Mesenchymal stem cell (in vitro differentiated cells and primary cell): ENCODE data around the gene PLA2G1B. TPM values are rescaled to one million over a fixed set of nuclear protein-coding genes. Genes with fewer than 3 reads are reported as not detected.

Experiments
- DNase-seq: peaks from one replicate; pipeline ENCODE4 v3.0.0-alpha.2; 2013
- H2AFZ ChIP-seq: one replicate; pipeline ENCODE4 v1.6.1; 2013; ENCODE audit warnings: low read depth, mild to moderate bottlenecking, control low read depth, inconsistent platforms, low read length, moderate library complexity
- H2AK5ac ChIP-seq: 2 replicates; pipeline ENCODE4 v1.6.1; 2013; ENCODE audit warnings: low read length, moderate library complexity, mild to moderate bottlenecking, inconsistent platforms; ENCODE audit not compliant: severe bottlenecking
- H2BK120ac ChIP-seq: one replicate; pipeline ENCODE4 v1.6.1; 2013; ENCODE audit warnings: low read depth, mild to moderate bottlenecking, inconsistent platforms, low read length, moderate library complexity
- H2BK12ac ChIP-seq, 2 experiments: one replicate each; pipeline ENCODE4 v1.6.1; 2013; ENCODE audit warnings: inconsistent platforms in 2 of 2, low read length in 2 of 2, mild to moderate bottlenecking in 2 of 2, moderate library complexity in 2 of 2, control low read depth in 1 of 2
- H2BK15ac ChIP-seq: one replicate; pipeline ENCODE4 v1.6.1; 2013; ENCODE audit warnings: mild to moderate bottlenecking, low read depth, inconsistent platforms; ENCODE audit not compliant: poor library complexity, severe bottlenecking
- H2BK5ac ChIP-seq: 2 replicates; pipeline ENCODE4 v1.6.1; 2013; ENCODE audit warnings: low read depth, mild to moderate bottlenecking, low read length, control low read depth, inconsistent platforms; ENCODE audit not compliant: poor library complexity, severe bottlenecking
- H3K14ac ChIP-seq, 2 experiments: one replicate each; pipeline ENCODE4 v1.6.1; 2013; ENCODE audit warnings: inconsistent platforms in 2 of 2, low read length in 2 of 2, control low read depth in 1 of 2, mild to moderate bottlenecking in 1 of 2, moderate library complexity in 1 of 2
- H3K18ac ChIP-seq, 2 experiments: one replicate each; pipeline ENCODE4 v1.6.1; 2013; ENCODE audit warnings: inconsistent platforms in 2 of 2, low read length in 2 of 2, control low read depth in 1 of 2, low read depth in 1 of 2, mild to moderate bottlenecking in 1 of 2
- H3K23ac ChIP-seq, 2 experiments: one replicate each; pipeline ENCODE4 v1.6.1; 2013; ENCODE audit warnings: inconsistent platforms in 2 of 2, low read length in 2 of 2, mild to moderate bottlenecking in 2 of 2, moderate library complexity in 2 of 2, control low read depth in 1 of 2
- H3K27ac ChIP-seq: 2 replicates; pipeline ENCODE4 v1.5.1; 2013; ENCODE audit warnings: mild to moderate bottlenecking, moderate library complexity, low read length, control low read depth, inconsistent platforms; ENCODE audit not compliant: poor library complexity, severe bottlenecking
- H3K27me3 ChIP-seq, 2 experiments: 2 replicates each; pipeline versions ENCODE4 v1.6.1 to v1.7.0; 2013; ENCODE audit warnings: low read length in 2 of 2, mild to moderate bottlenecking in 2 of 2, moderate library complexity in 2 of 2, control low read depth in 1 of 2, inconsistent platforms in 1 of 2; ENCODE audit not compliant: control insufficient read depth in 1 of 2, insufficient read depth in 1 of 2
- H3K36me3 ChIP-seq, 2 experiments: 2 replicates each; pipeline versions ENCODE4 v1.6.1 to v1.7.0; 2013; ENCODE audit warnings: low read length in 2 of 2, control low read depth in 1 of 2, inconsistent platforms in 1 of 2, low read depth in 1 of 2, mild to moderate bottlenecking in 1 of 2; ENCODE audit not compliant: insufficient read depth in 2 of 2, control insufficient read depth in 1 of 2
- H3K4ac ChIP-seq, 2 experiments: one replicate each; pipeline ENCODE4 v1.6.1; 2013; ENCODE audit warnings: inconsistent platforms in 2 of 2, low read length in 2 of 2, mild to moderate bottlenecking in 2 of 2, moderate library complexity in 2 of 2, control low read depth in 1 of 2, low read depth in 1 of 2
- H3K4me1 ChIP-seq: 2 replicates; pipeline ENCODE4 v1.6.1; 2013; ENCODE audit warnings: low read depth, low read length, control low read depth; ENCODE audit not compliant: control insufficient read depth, insufficient read depth
- H3K4me2 ChIP-seq: 2 replicates; pipeline ENCODE4 v1.6.1; 2013; ENCODE audit warnings: low read length, mild to moderate bottlenecking, inconsistent platforms; ENCODE audit not compliant: poor library complexity, severe bottlenecking
- H3K4me3 ChIP-seq, 2 experiments: 2 replicates each; pipeline versions ENCODE4 v1.5.1 to v1.7.0; 2013; ENCODE audit warnings: low read length in 2 of 2, mild to moderate bottlenecking in 2 of 2, control low read depth in 1 of 2, low read depth in 1 of 2; ENCODE audit not compliant: insufficient read depth in 1 of 2
- H3K79me1 ChIP-seq: replicated peaks from 2 replicates; pipeline ENCODE4 v1.6.1; 2013; ENCODE audit warnings: mild to moderate bottlenecking, control low read depth, low read length, inconsistent platforms; ENCODE audit not compliant: poor library complexity, severe bottlenecking
- H3K9ac ChIP-seq: 2 replicates; pipeline ENCODE4 v1.7.0; 2013; ENCODE audit warnings: mild to moderate bottlenecking, low read length, moderate library complexity
- H3K9me3 ChIP-seq: 2 replicates; pipeline ENCODE4 v1.7.0; 2013; ENCODE audit warnings: mild to moderate bottlenecking, low read length; ENCODE audit not compliant: control insufficient read depth
- H4K8ac ChIP-seq: one replicate; pipeline ENCODE4 v1.6.1; 2013; ENCODE audit warnings: inconsistent platforms, mild to moderate bottlenecking, low read length, moderate library complexity
- H4K91ac ChIP-seq: one replicate; pipeline ENCODE4 v1.6.1; 2013; ENCODE audit warnings: mild to moderate bottlenecking, low read length, inconsistent platforms
- WGBS: methylation state at CpG from one replicate; pipeline ENCODE4 v1.1.7; 2013; ENCODE audit warnings: mixed read lengths; 5-methylcytosine and 5-hydroxymethylcytosine counted together
- polyA plus RNA-seq, 2 experiments: library from polyadenylated mRNA; stranded (reverse); fragments of 200-250 nt; gene quantifications; one replicate each; pipeline ENCODE4 v1.2.3, GENCODE V29; 2013

The PLA2G1B gene
- polyA plus RNA-seq (2013, experiment 1 of 2), result 0.18 TPM
- not detected for polyA plus RNA-seq (2013, experiment 2 of 2)

GRCh38 chr12:120327593-120327992 lies at the start of gene PLA2G1B:
PLA2G1B (minus strand) TSS chr12:120327779; CDS start chr12:120327753, 26 bp downstream.
- Histone ChIP-seq H2BK15ac (no peak within 1 kb of the TSS), H2AFZ (no peak within 1 kb of the TSS), H3K36me3 (no peaks in the 10 kb centered on the region), H2AK5ac (no peak within 1 kb of the TSS), H4K8ac (no peak within 1 kb of the TSS), H3K79me1 (no peaks in the 10 kb centered on the region), H3K9me3 (no peaks in the 10 kb centered on the region), H3K18ac (no peak within 1 kb of the TSS), H3K9ac (no peak within 1 kb of the TSS), H2BK5ac (no peak within 1 kb of the TSS), H4K91ac (no peak within 1 kb of the TSS), H3K4me3 (no peak within 1 kb of the TSS), H3K14ac (no peak within 1 kb of the TSS), H3K4ac (no peak within 1 kb of the TSS), H2BK120ac (no peak within 1 kb of the TSS), H3K27ac (no peak within 1 kb of the TSS), H3K23ac (no peak within 1 kb of the TSS), H2BK12ac (no peak within 1 kb of the TSS), H3K4me1 (peaks cover 4% of the 10 kb centered on the region), H3K4me2 (no peak within 1 kb of the TSS), H3K27me3 (peaks cover 11 to 19% of the 10 kb centered on the region in 2 experiments)
- no peak for DNase-seq
- WGBS, result 74% methylated on average over 4 of the region's 5 CpGs

GRCh38 chr12:120376934-120377572 lies 49.5 kb upstream of the PLA2G1B start:
- H2AK5ac ChIP-seq, result no peak overlapping the region
- no peak overlapping the region for H3K4ac ChIP-seq
- H3K4me2 ChIP-seq, result no peak overlapping the region
- H4K91ac ChIP-seq, result no peak overlapping the region
- no peak overlapping the region for H3K18ac ChIP-seq
- no peak overlapping the region for H2BK15ac ChIP-seq
- DNase-seq, result no peak
- H2BK120ac ChIP-seq, result no peak overlapping the region
- H2BK12ac ChIP-seq, result no peak overlapping the region
- H2BK5ac ChIP-seq, result no peak overlapping the region
- H3K36me3 ChIP-seq, result no peaks in the 10 kb centered on the region
- no peak overlapping the region for H3K9ac ChIP-seq
- no peak overlapping the region for H3K23ac ChIP-seq
- H3K79me1 ChIP-seq, result no peaks in the 10 kb centered on the region
- WGBS, result 68% methylated on average over 4 of the region's 5 CpGs
- no peaks in the 10 kb centered on the region for H3K9me3 ChIP-seq
- H3K27ac ChIP-seq, result no peak overlapping the region
- no peak overlapping the region for H3K4me3 ChIP-seq
- H3K14ac ChIP-seq, result no peak overlapping the region
- no peak overlapping the region for H4K8ac ChIP-seq
- no peak overlapping the region for H2AFZ ChIP-seq
- peaks cover 34 to 61% of the 10 kb centered on the region in 2 experiments for H3K27me3 ChIP-seq
- H3K4me1 ChIP-seq, result no peaks in the 10 kb centered on the region

- H3K4me1 ChIP-seq, result no peaks in the 10 kb centered on the region
- H3K27me3 ChIP-seq, result peaks cover 40 to 62% of the 10 kb centered on the region in 2 experiments
- no peak overlapping the region for H2AFZ ChIP-seq
- no peak overlapping the region for H3K4me3 ChIP-seq
- no peak overlapping the region for H2AK5ac ChIP-seq
- 76% methylated on average over 4 of the region's 5 CpGs for WGBS
- no peak overlapping the region for H3K9ac ChIP-seq
- H2BK120ac ChIP-seq, result no peak overlapping the region
- no peaks in the 10 kb centered on the region for H3K79me1 ChIP-seq
- H3K4ac ChIP-seq, result no peak overlapping the region
- no peak overlapping the region for H4K91ac ChIP-seq
- no peaks in the 10 kb centered on the region for H3K9me3 ChIP-seq
- H2BK5ac ChIP-seq, result no peak overlapping the region
- H3K27ac ChIP-seq, result no peak overlapping the region
- H3K23ac ChIP-seq, result no peak overlapping the region
- DNase-seq, result no peak
- H2BK15ac ChIP-seq, result no peak overlapping the region
- H3K18ac ChIP-seq, result no peak overlapping the region
- no peaks in the 10 kb centered on the region for H3K36me3 ChIP-seq
- no peak overlapping the region for H3K4me2 ChIP-seq
- no peak overlapping the region for H2BK12ac ChIP-seq
- no peak overlapping the region for H3K14ac ChIP-seq
- no peak overlapping the region for H4K8ac ChIP-seq
Observed at GRCh38 chr12:120376416-120376815, 48.8 kb upstream of the PLA2G1B start.

DNA sequence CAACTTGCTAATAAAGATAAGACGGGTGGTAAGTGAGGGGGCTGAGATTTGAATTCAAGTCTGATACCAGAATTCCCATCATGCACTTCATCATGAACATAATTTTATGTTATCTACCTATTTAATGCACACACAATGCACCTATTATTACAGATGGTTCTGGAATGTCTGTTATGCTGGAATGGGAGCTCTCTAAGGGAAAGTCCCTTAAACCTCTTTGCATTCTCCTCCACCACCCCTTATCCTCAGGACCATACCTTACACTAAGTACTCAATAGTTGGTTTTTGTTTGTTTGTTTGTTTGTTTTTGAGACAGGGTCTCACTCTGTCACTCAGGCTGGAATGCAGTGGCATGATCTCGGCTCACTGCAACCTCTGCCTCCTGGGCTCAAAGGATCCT lies 48.4 kb upstream of the PLA2G1B start:
- H3K27me3 ChIP-seq, result peaks cover 44 to 63% of the 10 kb centered on the region in 2 experiments
- H2AK5ac ChIP-seq, result no peak overlapping the region
- H2AFZ ChIP-seq, result no peak overlapping the region
- H3K4me1 ChIP-seq, result no peaks in the 10 kb centered on the region
- no peaks in the 10 kb centered on the region for H3K9me3 ChIP-seq
- no peaks in the 10 kb centered on the region for H3K79me1 ChIP-seq
- H3K36me3 ChIP-seq, result no peaks in the 10 kb centered on the region
- no peak overlapping the region for H3K27ac ChIP-seq
- no peak overlapping the region for H3K18ac ChIP-seq
- WGBS, result no CpG with 5 or more reads among the region's 2 CpGs
- no peak for DNase-seq
- H2BK12ac ChIP-seq, result no peak overlapping the region
- no peak overlapping the region for H3K14ac ChIP-seq
- H4K91ac ChIP-seq, result no peak overlapping the region
- no peak overlapping the region for H3K4ac ChIP-seq
- no peak overlapping the region for H3K9ac ChIP-seq
- H4K8ac ChIP-seq, result no peak overlapping the region
- H3K4me2 ChIP-seq, result no peak overlapping the region
- H3K23ac ChIP-seq, result no peak overlapping the region
- H2BK5ac ChIP-seq, result no peak overlapping the region
- no peak overlapping the region for H2BK120ac ChIP-seq
- H3K4me3 ChIP-seq, result no peak overlapping the region
- H2BK15ac ChIP-seq, result no peak overlapping the region
